Measurements from ENCODE around the gene MOB3B. TPM values are rescaled to one million over a fixed set of nuclear protein-coding genes. Genes with fewer than 3 reads are reported as not detected.

MOB3B gene
- polyA plus RNA-seq, 1 of the 3 experiments (the other 2 are of a cell fraction): 0.90 TPM

- no peak for TF ChIP-seq ZBTB33 (IDR thresholded peaks at IDR 0.05; ENCODE audit: borderline replicate concordance, low read depth)
- no peak for TF ChIP-seq NRF1 (IDR thresholded peaks at IDR 0.05; ENCODE audit: low read depth, low read length)
Observed at GRCh38 chr9:27563738-27564430, 34.3 kb upstream of the MOB3B start (continued).

DNA sequence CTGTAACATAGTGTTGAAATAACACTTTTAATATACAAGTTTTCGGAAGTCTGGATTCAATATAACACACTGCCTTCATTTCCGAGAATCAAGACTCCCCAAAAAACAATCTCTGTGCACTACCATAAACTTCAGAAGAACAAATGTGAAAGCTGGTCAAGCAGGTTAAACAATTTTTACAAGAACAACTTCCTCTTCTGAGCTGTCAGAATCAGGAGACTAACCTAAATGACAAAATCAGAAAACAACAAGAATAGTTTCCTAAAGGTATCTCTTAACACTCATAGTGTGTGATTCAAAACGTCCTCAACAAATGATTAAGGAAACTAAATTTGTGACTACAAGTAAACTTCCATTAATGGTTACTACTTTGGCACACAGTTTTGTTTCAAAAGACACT, 32.1 kb upstream of the MOB3B start:
- 87% methylated on average over 3 of the region's 3 CpGs for WGBS (ENCODE audit: low lambda C conversion rate)

More for the DNA sequence above, 32.1 kb upstream of the MOB3B start:
- CTCF ChIA-PET: interaction anchor here (3.9 kb wide), 1 partner anchor 13 kb away, joined by 18 read pairs; no protein-coding TSS in a partner anchor
- no peaks in the 10 kb centered on the region; a peak in 1 of 4 replicates for H3K4me1 ChIP-seq (ENCODE audit: control insufficient read depth in 1 of 2, insufficient read depth in 2 of 2, low read depth in 1 of 2, low read length in 1 of 2)
- H3K9me3 ChIP-seq: no peaks in the 10 kb centered on the region
- no peak overlapping the region for H3K9ac ChIP-seq
- H2AFZ ChIP-seq (ENCODE audit: low read depth): no peak overlapping the region
- no peak overlapping the region for H3K27ac ChIP-seq (ENCODE audit: low read depth in 2 of 2, low read length in 1 of 2)
- TF ChIP-seq JUND (IDR thresholded peaks at IDR 0.05) (no peak), MXI1 (IDR thresholded peaks at IDR 0.05; ENCODE audit: low read depth, low read length) (no peak), PBX3 (IDR thresholded peaks at IDR 0.05) (no peak), NRF1 (IDR thresholded peaks at IDR 0.05; ENCODE audit: low read depth, low read length) (no peak), IRF3 (IDR thresholded peaks at IDR 0.05; ENCODE audit: low read depth, low read length) (no peak), YY1 (IDR thresholded peaks at IDR 0.05; ENCODE audit: low read depth) (no peak), TEAD4 (IDR thresholded peaks at IDR 0.05; ENCODE audit: borderline replicate concordance, insufficient read depth) (no peak), SIN3A (IDR thresholded peaks at IDR 0.05; ENCODE audit: borderline replicate concordance, low read depth, low read length) (no peak), FOSL2 (IDR thresholded peaks at IDR 0.05; ENCODE audit: borderline replicate concordance, low read depth) (no peak)
- no peaks in the 10 kb centered on the region for H3K79me2 ChIP-seq (ENCODE audit: insufficient read depth)
- H3K4me2 ChIP-seq: no peak overlapping the region
- H4K20me1 ChIP-seq (ENCODE audit: insufficient read depth): no peaks in the 10 kb centered on the region
- POLR2A ChIA-PET: no interaction called here
- H3K4me3 ChIP-seq (ENCODE audit: low read depth in 2 of 2, low read length in 1 of 2): no peak overlapping the region
- H3K9me2 ChIP-seq: no peaks in the 10 kb centered on the region
- no peaks in the 10 kb centered on the region for H3K27me3 ChIP-seq (ENCODE audit: insufficient read depth)
- peaks cover 34 to 84% of the 10 kb centered on the region in 2 experiments for H3K36me3 ChIP-seq (replicated peaks in 1 of 2; ENCODE audit: control insufficient read depth in 1 of 2, insufficient read depth in 2 of 2, low read length in 1 of 2)
- H3F3A ChIP-seq (replicated peaks; ENCODE audit: insufficient read depth): no peaks in the 10 kb centered on the region
- DNase-seq: no peak
